ENCODE results near the gene BET1L. TPM values are rescaled to one million over a fixed set of nuclear protein-coding genes. Genes with fewer than 3 reads are reported as not detected.

The BET1L gene
- total RNA-seq, 5 donors from 2014 or later (not counting 1 experiment from before 2014, with no cell fraction given), result 68.4 to 106 (median 102) TPM

- Histone ChIP-seq H3K4me1 (ENCODE audit: control insufficient read depth in 1 of 2, extremely low read depth in 1 of 2, insufficient read depth in 2 of 2, low read length in 2 of 2) (peaks cover 15 to 69% of the 10 kb centered on the region in 2 experiments), H3K27ac (ENCODE audit: low read length) (peak overlapping the region; percentile 99), H3K4me3 (ENCODE audit: control insufficient read depth in 1 of 2, extremely low read depth in 1 of 2, low read length in 1 of 2) (peak overlapping the region; percentile 97 to 99), H3K27me3 (replicated peaks in 1 of 2; ENCODE audit: control insufficient read depth in 2 of 2, extremely low read depth in 1 of 2, insufficient read depth in 2 of 2, low read length in 1 of 2) (no peaks in the 10 kb centered on the region), H3K36me3 (ENCODE audit: control insufficient read depth in 2 of 2, extremely low read depth in 1 of 2, insufficient read depth in 1 of 2, low read length in 1 of 2) (peaks cover 15 to 65% of the 10 kb centered on the region in 2 donors), H3K9me3 (no peaks in the 10 kb centered on the region)
- H3K9me3 Mint-ChIP-seq, result no peaks in the 10 kb centered on the region
- peak overlapping the region; percentile 85 to 99 (median 96) for H3K4me3 Mint-ChIP-seq
- ChIA-PET CTCF (interaction anchor here in 1 of 2 donors (0.6 to 1.3 kb wide), 2 partner anchors 30 to 154 kb away, joined by 3 read pairs; no protein-coding TSS in a partner anchor), POLR2A (interaction anchor here (0.5 to 1.5 kb wide), 3 partner anchors 28 to 199 kb away, joined by 3 to 13 read pairs (median 4); partner anchors contain the start of gene PSMD13 (in 1 of the 2))
- WGBS (ENCODE audit: insufficient coverage), result 0% methylated on average over 36 of the region's 57 CpGs
- peaks cover 38 to 60% (median 53%) of the 10 kb centered on the region in 3 donors for H3K4me1 Mint-ChIP-seq
- ATAC-seq (replicated peaks in 1 of 4), result peak; percentile 65 to 72 (median 67)
- DNase-seq, result peak; percentile 67 to 89 (median 80)
- peak overlapping the region; percentile 98 to 99 for H3K27ac Mint-ChIP-seq
- no peaks in the 10 kb centered on the region for H3K27me3 Mint-ChIP-seq
- H3K36me3 Mint-ChIP-seq, result peaks cover 25% of the 10 kb centered on the region
Observed at GRCh38 chr11:208181-208916, 1.1 kb upstream of the BET1L start.

GRCh38 chr11:207863-208180, 623 bp upstream of the BET1L start:
- Histone ChIP-seq H3K4me3 (ENCODE audit: control insufficient read depth in 1 of 2, extremely low read depth in 1 of 2, low read length in 1 of 2) (peak overlapping the region; percentile 97 to 99), H3K27ac (ENCODE audit: low read length) (peak overlapping the region; percentile 99), H3K36me3 (ENCODE audit: control insufficient read depth in 2 of 2, extremely low read depth in 1 of 2, insufficient read depth in 1 of 2, low read length in 1 of 2) (peaks cover 14 to 60% of the 10 kb centered on the region in 2 donors), H3K9me3 (no peaks in the 10 kb centered on the region), H3K27me3 (replicated peaks in 1 of 2; ENCODE audit: control insufficient read depth in 2 of 2, extremely low read depth in 1 of 2, insufficient read depth in 2 of 2, low read length in 1 of 2) (no peaks in the 10 kb centered on the region), H3K4me1 (ENCODE audit: control insufficient read depth in 1 of 2, extremely low read depth in 1 of 2, insufficient read depth in 2 of 2, low read length in 2 of 2) (peaks cover 15 to 70% of the 10 kb centered on the region in 2 experiments)
- Mint-ChIP-seq H3K4me1 (peaks cover 44 to 65% (median 58%) of the 10 kb centered on the region in 3 donors), H3K36me3 (peaks cover 25% of the 10 kb centered on the region), H3K27me3 (no peaks in the 10 kb centered on the region), H3K27ac (peak overlapping the region; percentile 98 to 99), H3K9me3 (no peaks in the 10 kb centered on the region), H3K4me3 (peak overlapping the region; percentile 85 to 99 (median 96))
- ATAC-seq (replicated peaks in 1 of 4) (peak; percentile 17 to 28 (median 18)), DNase-seq (no peak)
- CTCF ChIA-PET, result interaction anchor here in 1 of 2 donors (0.6 to 1.3 kb wide), 4 partner anchors 30 to 241 kb away, joined by 3 to 5 read pairs (median 4); no protein-coding TSS in a partner anchor
- POLR2A ChIA-PET, result interaction anchor here (1.0 to 1.5 kb wide), 3 partner anchors 27 to 328 kb away, joined by 3 to 4 read pairs (median 4); no protein-coding TSS in a partner anchor
- WGBS (ENCODE audit: insufficient coverage), result under 1% methylated on average over 27 of the region's 27 CpGs

- peaks cover 5 to 48% of the 10 kb centered on the region in 2 donors for H3K36me3 ChIP-seq (ENCODE audit: control insufficient read depth in 2 of 2, extremely low read depth in 1 of 2, insufficient read depth in 1 of 2, low read length in 1 of 2)
- no peaks in the 10 kb centered on the region for H3K27me3 ChIP-seq (replicated peaks in 1 of 2; ENCODE audit: control insufficient read depth in 2 of 2, extremely low read depth in 1 of 2, insufficient read depth in 2 of 2, low read length in 1 of 2)
- DNase-seq (peak in 10 of 35 experiments; percentile 9 to 45 (median 23)), ATAC-seq (replicated peaks in 1 of 4) (peak in 1 of 4 experiments; percentile 1)
- H3K9me3 ChIP-seq, result no peaks in the 10 kb centered on the region
- Mint-ChIP-seq H3K4me3 (peak overlapping the region; percentile 85 to 99 (median 96)), H3K9me3 (no peaks in the 10 kb centered on the region), H3K27ac (peak overlapping the region; percentile 98 to 99), H3K4me1 (peaks cover 55 to 74% (median 68%) of the 10 kb centered on the region in 3 donors), H3K36me3 (peaks cover 26% of the 10 kb centered on the region), H3K27me3 (no peaks in the 10 kb centered on the region)
- WGBS (ENCODE audit: insufficient coverage), result 3% methylated on average over 37 of the region's 39 CpGs
- peak overlapping the region; percentile 68 for H3K27ac ChIP-seq (ENCODE audit: low read length)
- H3K4me3 ChIP-seq (ENCODE audit: control insufficient read depth in 1 of 2, extremely low read depth in 1 of 2, low read length in 1 of 2), result peak overlapping the region; percentile 86 to 89
- H3K4me1 ChIP-seq (ENCODE audit: control insufficient read depth in 1 of 2, extremely low read depth in 1 of 2, insufficient read depth in 2 of 2, low read length in 2 of 2), result peaks cover 21 to 82% of the 10 kb centered on the region in 2 experiments
- ChIA-PET CTCF (interaction anchor here in 1 of 2 donors (0.8 to 1.3 kb wide), 6 partner anchors 30 to 242 kb away, joined by 3 to 5 read pairs (median 4); partner anchors contain the start of gene PSMD13), POLR2A (interaction anchor here (0.6 to 1.5 kb wide), 6 partner anchors 29 to 1643 kb away, joined by 3 to 4 read pairs (median 4); partner anchors contain the start of gene RNH1 (in 1 of the 2))
Observed at GRCh38 chr11:206526-207207, 532 bp downstream of the BET1L start.

- Mint-ChIP-seq H3K27me3 (no peaks in the 10 kb centered on the region), H3K27ac (peak overlapping the region; percentile 97 to 99), H3K9me3 (no peaks in the 10 kb centered on the region), H3K4me3 (peak overlapping the region; percentile 85 to 99 (median 96)), H3K4me1 (peaks cover 54 to 71% (median 69%) of the 10 kb centered on the region in 3 donors), H3K36me3 (peaks cover 21% of the 10 kb centered on the region)
- H3K27ac ChIP-seq (ENCODE audit: low read length), result peak overlapping the region; percentile 68
- H3K4me1 ChIP-seq (ENCODE audit: control insufficient read depth in 1 of 2, extremely low read depth in 1 of 2, insufficient read depth in 2 of 2, low read length in 2 of 2), result peaks cover 23 to 83% of the 10 kb centered on the region in 2 experiments
- ChIA-PET POLR2A (no interaction called here), CTCF (interaction anchor here in 1 of 2 donors (1.3 kb wide), 1 partner anchor 45 kb away, joined by 5 read pairs; no protein-coding TSS in a partner anchor)
- no peaks in the 10 kb centered on the region for H3K27me3 ChIP-seq (replicated peaks in 1 of 2; ENCODE audit: control insufficient read depth in 2 of 2, extremely low read depth in 1 of 2, insufficient read depth in 2 of 2, low read length in 1 of 2)
- no peak for DNase-seq
- peaks cover under 1 to 43% of the 10 kb centered on the region in 2 donors for H3K36me3 ChIP-seq (ENCODE audit: control insufficient read depth in 2 of 2, extremely low read depth in 1 of 2, insufficient read depth in 1 of 2, low read length in 1 of 2)
- no peak for ATAC-seq (replicated peaks in 1 of 4)
- H3K4me3 ChIP-seq (ENCODE audit: control insufficient read depth in 1 of 2, extremely low read depth in 1 of 2, low read length in 1 of 2), result peak overlapping the region; percentile 86 to 89
- 90% methylated on average over 2 of the region's 7 CpGs for WGBS (ENCODE audit: insufficient coverage)
- H3K9me3 ChIP-seq, result no peaks in the 10 kb centered on the region
Observed at GRCh38 chr11:206002-206384, 1.2 kb downstream of the BET1L start.

DNA sequence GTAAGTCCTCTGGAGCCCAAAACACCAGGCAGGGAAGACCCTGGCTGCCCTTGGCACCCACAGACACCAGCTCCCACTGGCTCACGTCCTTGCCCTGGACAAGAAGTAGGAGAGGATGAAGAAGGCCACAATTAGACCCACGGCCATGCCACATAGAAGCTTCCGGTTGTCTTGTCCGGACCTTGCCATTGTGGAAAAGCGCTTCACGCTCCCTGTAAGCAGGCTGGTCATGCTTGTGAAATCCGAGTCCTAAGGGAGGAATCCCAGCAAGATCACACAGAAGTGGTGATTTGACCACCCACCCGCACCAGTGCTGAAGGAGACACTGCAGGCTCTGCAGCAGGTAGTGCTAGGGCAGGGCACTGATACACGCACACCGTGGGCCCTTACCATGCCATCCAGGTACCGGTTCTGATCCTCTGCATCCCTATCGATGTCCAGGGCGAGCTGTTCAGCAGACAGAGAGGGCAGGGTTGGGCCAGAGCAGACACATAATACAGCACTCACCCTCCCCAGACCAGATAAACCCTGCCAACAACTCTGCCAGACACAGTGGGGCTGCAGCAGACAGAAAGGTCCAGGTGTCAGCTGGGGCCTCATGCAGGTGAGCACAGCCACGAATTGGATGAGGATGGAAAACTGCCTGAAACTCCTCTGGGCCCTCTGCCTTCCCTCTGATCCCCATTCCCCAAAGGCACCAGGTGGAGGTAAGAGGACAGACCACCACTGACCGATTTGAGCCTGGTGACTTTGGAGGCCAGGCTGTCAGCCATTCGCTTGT, 1.8 kb downstream of the BET1L start:
- ATAC-seq (replicated peaks in 1 of 4) (no peak), DNase-seq (no peak)
- Histone ChIP-seq H3K27ac (ENCODE audit: low read length) (no peak overlapping the region), H3K27me3 (replicated peaks in 1 of 2; ENCODE audit: control insufficient read depth in 2 of 2, extremely low read depth in 1 of 2, insufficient read depth in 2 of 2, low read length in 1 of 2) (no peaks in the 10 kb centered on the region), H3K4me3 (ENCODE audit: control insufficient read depth in 1 of 2, extremely low read depth in 1 of 2, low read length in 1 of 2) (no peak overlapping the region), H3K4me1 (ENCODE audit: control insufficient read depth in 1 of 2, extremely low read depth in 1 of 2, insufficient read depth in 2 of 2, low read length in 2 of 2) (peaks cover 23 to 78% of the 10 kb centered on the region in 2 experiments), H3K9me3 (no peaks in the 10 kb centered on the region), H3K36me3 (ENCODE audit: control insufficient read depth in 2 of 2, extremely low read depth in 1 of 2, insufficient read depth in 1 of 2, low read length in 1 of 2) (peaks cover 0 to 42% of the 10 kb centered on the region in 2 donors)
- Mint-ChIP-seq H3K36me3 (peaks cover 26% of the 10 kb centered on the region), H3K9me3 (no peaks in the 10 kb centered on the region), H3K4me1 (peaks cover 53 to 69% (median 66%) of the 10 kb centered on the region in 3 donors), H3K27ac (peak overlapping the region; percentile 55 to 99), H3K27me3 (no peaks in the 10 kb centered on the region), H3K4me3 (peak overlapping the region; percentile 85 to 99 (median 96))
- 97% methylated on average over 14 of the region's 16 CpGs for WGBS (ENCODE audit: insufficient coverage)
- POLR2A ChIA-PET, result no interaction called here
- CTCF ChIA-PET, result no interaction called here

Measured in T-cell (primary cell).